Ovary (tissue), 3 donors: ENCODE measurements around the gene MED13.

Experiments
- EP300 ChIP-seq: sonication (generic); formaldehyde crosslinking; IDR thresholded peaks from one replicate; pipeline ENCODE4 v1.6.1; 2017; ENCODE audit warnings: antibody characterized with exemption
- POLR2A ChIP-seq: fragments of 450-650 bp; IDR thresholded peaks from one replicate; pipeline ENCODE4 v1.6.1; 2017; ENCODE audit warnings: antibody characterized with exemption, mild to moderate bottlenecking, moderate library complexity
- TF ChIP-seq, protein P1 (sequence below), 3 donors: fragments of 450-650 bp in 2 of 3; fragments of 200-600 bp in 1 of 3; IDR thresholded peaks; one replicate each; pipeline versions ENCODE4 v1.5.1 to v1.8.0; 2016 to 2022; ENCODE audit warnings: antibody characterized with exemption in 3 of 3, mild to moderate bottlenecking in 1 of 3
- donor health status: DM: no; HTN: no; CAD: no.

DNA sequence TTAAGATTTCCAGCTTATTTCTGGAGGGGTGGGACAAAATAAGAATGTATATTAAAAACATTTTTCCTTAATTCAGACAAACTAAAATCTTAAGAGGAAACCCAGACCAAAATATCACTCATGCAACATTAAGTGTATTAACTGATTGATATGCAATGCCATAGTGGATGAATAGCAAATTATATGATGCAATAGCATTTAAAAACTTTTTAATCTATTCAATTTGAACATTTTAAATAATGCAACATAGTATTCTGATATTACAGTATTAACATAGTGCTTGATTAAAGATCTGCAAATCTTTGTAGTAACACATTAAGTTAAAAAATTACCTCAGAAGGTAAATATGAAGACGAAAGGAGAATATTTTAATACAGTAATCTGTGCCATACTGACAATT is 122.0 kb downstream of the MED13 start:
- TF ChIP-seq, protein P1, sequence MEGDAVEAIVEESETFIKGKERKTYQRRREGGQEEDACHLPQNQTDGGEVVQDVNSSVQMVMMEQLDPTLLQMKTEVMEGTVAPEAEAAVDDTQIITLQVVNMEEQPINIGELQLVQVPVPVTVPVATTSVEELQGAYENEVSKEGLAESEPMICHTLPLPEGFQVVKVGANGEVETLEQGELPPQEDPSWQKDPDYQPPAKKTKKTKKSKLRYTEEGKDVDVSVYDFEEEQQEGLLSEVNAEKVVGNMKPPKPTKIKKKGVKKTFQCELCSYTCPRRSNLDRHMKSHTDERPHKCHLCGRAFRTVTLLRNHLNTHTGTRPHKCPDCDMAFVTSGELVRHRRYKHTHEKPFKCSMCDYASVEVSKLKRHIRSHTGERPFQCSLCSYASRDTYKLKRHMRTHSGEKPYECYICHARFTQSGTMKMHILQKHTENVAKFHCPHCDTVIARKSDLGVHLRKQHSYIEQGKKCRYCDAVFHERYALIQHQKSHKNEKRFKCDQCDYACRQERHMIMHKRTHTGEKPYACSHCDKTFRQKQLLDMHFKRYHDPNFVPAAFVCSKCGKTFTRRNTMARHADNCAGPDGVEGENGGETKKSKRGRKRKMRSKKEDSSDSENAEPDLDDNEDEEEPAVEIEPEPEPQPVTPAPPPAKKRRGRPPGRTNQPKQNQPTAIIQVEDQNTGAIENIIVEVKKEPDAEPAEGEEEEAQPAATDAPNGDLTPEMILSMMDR (IDR thresholded peaks at IDR 0.05), result no peak
- TF ChIP-seq EP300 (no peak), POLR2A (no peak)
